Upper lobe of left lung (tissue), 4 donors: ENCODE data around the gene MED8.

Experiments used
- CTCF ChIP-seq, 6 experiments: fragments of 450-650 bp in 4 of 6; fragments of 200-600 bp in 2 of 6; sonication (generic) in 2 of 6; IDR thresholded peaks; one replicate each; pipeline ENCODE4 v1.5.1; 2016 to 2019; ENCODE audit warnings: antibody characterized with exemption in 6 of 6
- POLR2AphosphoS5 ChIP-seq, 2 donors: sonication (generic); formaldehyde crosslinking; IDR thresholded peaks; one replicate each; pipeline ENCODE4 v1.5.1; 2017; ENCODE audit warnings: antibody characterized with exemption in 2 of 2

- TF ChIP-seq CTCF (IDR thresholded peaks at IDR 0.05) (no peak), POLR2AphosphoS5 (IDR thresholded peaks at IDR 0.05) (no peak)
These were observed 22.3 kb downstream of the MED8 start for GRCh38 chr1:43367026-43367903.
